Activated T-cell treated with anti-CD3 and anti-CD28 coated beads, Interleukin-2, amount 50 U/mL, for 48 hours (primary cell): Measurements from ENCODE around the gene SPRR3.

ENCODE experiments used
- DNase-seq, 2 experiments: peaks; one replicate each; pipeline ENCODE4 v3.0.0-alpha.2; 2020

SPRR3 gene, protein sequence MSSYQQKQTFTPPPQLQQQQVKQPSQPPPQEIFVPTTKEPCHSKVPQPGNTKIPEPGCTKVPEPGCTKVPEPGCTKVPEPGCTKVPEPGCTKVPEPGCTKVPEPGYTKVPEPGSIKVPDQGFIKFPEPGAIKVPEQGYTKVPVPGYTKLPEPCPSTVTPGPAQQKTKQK

DNA sequence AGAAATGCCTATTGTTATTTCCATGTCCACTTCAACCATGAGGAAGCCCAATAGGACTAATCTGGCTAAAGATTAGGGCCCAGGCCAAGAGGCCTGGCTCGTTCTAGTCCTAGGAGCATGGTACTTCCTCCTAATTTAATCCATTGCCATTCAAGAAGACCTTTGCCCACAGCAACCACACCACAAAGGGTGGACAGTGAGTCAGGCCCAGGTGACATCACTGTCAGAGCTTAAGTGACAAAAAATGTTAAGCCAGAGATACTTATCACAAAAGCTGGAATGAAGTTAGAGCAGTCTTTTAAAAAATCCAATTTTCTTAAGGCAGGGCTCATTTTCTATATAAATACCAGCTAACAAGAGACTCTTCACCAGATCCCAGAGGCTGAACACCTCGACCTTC lies at the start of gene SPRR3:
Gene SPRR3 (plus strand): TSS at position 368 of the 400 bp plus-strand sequence. CDS start 1,272 bp downstream, outside the sequence.
- DNase-seq: no peak

DNA sequence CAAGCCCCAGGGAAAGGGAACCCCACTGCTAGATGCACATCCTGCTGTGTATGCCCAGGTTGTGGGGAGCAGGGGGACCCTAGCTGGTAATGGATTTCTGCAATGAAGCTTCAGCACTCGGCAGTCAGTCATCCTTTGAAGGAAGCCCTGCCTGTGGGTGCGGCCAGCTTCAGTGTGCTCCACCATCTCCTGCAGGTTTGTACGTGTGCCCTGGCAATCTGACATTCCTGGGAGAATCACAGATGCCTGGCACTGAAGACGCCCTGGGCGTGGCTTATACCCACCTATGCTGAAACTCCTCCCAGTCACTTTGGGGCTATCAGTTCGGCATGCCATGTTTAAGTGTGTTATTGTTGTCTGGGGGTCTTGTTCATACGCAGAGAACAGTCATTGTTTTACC lies 47.8 kb upstream of the SPRR3 start:
- no peak for DNase-seq

DNA sequence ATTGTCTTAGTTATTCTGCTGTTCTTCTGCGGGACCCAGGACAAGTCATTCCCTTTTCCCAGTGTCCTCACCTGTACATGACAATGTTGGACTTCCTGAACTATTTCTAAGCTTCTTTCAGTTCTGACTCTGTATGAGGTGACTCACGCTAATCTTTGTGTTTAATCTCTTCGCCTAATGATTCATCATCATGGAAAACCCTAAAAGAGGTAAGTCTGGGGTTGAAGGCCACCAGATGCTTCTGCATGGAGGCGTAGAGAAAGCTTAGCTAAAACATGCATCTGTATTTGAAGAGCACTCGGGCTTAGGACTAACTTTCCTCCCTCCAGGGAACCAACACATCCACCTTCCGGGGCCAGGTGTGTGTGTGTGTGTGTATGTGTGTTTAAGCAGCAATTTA lies 47.1 kb upstream of the SPRR3 start:
- no peak for DNase-seq

DNA sequence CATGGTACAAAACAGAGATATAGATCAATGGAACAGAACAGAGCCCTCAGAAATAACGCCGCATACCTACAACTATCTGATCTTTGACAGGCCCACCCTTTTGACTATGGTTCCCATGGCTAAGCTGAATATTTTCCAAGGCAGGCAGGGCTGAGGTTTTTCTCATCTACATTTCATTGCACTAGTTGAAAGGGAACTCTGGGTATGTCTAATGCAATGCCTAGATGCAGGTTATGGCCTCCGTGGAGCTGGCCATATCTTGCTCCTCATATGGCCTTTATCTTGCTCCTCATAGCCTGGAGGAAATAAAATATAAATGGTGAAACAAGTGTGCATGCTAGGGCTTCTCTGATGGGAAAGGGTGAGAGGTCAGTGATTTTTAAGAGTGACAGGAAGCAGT lies 44.0 kb upstream of the SPRR3 start:
- no peak for DNase-seq

DNA sequence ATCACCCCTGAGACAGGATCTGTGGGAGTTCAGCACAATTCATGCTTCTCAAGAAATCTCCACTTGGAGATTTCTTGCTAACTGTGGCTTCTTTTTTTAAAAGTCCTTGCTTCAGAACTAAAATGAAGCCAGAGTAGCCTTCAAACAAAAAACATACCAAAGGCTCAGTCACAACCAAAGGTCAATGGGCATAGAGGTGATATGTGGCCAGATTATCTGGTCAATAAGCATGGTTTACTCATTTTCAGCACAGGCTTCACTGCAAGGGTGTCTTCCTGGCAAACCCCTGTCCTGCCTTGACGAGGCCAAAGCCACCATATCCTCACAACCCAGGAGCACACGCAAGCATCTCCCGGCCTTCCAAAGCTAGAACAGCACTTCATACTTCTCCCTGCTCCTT lies 42.3 kb upstream of the SPRR3 start:
- DNase-seq: no peak

DNA sequence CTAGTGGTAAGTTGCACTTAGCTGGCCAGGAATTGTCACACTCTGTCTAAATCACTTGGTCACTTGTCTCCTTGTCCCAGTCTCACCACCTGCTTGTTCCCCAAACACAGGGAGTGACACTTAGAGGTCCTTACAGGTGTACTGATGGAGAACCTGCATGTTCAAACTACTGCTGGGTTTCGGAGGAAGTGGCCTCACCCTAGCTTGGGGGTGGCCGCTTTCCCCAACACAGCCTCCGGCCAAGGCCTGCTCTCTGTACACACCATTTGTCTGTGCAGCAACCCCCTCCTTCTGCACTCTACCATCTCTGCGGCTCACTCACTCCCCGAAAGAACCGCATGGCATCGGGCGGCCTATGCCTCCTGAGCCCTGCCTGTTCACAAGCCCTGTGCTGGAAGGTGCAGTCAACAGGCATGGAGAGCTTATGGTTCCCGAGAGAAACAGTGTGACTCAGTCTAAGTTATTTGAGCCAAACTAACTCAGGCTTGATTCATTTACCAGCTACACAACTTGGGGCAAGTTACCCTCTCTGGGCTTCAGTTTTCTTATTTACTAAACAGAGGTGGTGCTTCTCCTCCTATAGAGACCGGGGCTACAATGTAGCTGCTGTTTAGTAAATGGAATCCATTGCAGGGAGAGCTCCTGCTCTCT lies 41.6 kb upstream of the SPRR3 start:
- DNase-seq: no peak

DNA sequence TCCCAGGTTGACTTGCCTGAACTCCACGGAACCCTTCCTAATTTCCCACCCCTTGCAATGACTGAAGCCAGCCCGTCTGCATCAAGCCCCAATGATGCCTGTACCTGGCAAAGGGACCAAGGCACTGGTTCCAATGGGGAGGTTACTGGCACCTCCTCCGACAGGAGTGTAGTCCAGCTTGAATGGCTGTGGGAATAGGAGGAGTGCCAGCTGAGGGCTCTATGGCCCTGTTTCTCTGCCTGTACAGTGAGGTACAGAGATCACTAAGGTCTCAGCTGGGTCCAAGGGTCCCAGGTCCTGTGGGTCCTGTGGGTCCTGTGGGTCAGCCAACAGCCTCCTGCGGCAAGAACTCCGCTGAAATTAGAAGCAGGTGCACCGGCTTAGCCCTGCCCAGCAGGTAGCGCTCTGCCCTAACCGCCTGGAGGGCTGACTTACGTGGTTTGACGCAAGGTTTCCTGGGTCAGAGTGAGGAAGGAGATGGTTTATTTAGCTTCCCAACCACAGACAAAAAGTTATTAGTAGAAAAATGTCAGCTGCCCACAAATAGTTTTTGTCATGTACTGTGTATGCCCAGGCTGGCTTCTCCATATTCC lies 41.0 kb upstream of the SPRR3 start:
- no peak for DNase-seq

DNA sequence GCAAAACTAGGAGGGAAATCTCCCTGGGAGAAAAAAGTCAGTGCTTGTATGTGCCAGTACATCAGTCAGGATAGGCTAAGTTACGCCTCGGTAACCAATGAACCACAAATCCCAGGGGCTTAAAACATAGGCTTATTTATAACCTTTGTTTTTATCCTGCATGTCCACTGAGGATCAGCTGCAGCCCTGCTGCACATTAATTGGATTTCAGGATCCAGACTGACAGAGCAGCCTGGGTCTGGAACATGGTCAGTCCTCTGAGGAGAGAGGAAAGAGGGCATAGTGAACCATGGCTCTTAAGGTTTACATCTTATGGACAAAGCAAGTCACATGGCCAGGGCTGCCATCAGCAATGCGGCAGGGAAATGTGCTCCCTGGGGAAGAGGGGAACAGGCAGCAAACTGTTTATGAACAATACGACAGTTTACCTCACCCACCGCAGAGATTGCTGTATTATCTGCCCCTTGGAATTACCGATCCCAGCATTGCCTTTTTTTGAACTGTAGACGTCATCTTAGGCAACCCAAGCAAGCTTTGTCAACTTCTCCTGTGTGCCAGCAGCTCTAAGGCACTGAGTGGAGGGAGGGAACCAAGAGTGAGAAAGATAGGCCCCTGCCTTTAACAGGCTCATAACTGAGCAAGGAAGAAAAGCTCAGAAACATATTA lies 40.2 kb upstream of the SPRR3 start:
- no peak for DNase-seq

DNA sequence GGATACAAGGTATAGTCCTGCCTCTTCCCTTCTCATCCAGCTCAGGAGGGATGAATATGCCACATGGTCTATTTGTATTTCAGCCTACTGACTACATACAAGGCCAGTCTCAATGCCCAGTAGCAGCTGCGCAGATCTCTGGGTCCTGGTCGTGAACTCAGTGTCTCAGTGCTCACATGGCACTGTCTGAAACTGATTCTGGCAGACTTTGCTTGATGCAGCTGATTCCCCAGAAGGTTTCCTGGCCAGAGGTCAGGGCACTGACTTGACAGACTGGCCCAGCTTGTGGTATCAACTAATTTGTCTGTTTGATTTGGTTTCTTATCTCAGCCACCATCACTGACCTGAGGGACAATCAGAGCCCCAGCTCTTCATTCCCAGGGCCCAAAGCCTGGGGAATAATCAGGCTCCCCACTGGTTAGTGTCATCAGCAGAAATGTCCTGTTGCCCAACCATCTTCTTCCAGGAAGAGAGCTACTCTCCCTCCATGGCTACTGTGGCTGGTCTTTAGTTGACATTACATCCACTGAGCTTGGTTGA lies 38.6 kb upstream of the SPRR3 start:
- DNase-seq: no peak

DNA sequence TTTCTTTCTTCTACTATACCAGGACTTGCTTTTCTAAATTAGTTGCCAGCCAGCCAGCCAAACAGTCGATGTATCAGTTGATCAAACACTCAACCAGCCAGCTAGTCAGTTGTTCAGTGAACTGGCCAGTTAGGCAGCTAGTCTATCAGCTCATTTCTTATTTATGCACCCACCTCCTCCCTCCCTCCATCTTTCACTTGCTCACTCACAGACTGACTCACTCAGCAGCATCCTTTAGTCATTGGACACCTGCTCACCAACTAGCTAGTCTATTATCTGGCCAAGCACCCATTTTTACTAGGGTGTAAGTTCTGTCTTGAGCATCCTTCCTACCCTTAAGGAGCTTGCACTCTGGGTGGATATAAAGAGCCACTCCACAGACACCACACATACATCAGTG lies 37.0 kb upstream of the SPRR3 start:
- DNase-seq: no peak

DNA sequence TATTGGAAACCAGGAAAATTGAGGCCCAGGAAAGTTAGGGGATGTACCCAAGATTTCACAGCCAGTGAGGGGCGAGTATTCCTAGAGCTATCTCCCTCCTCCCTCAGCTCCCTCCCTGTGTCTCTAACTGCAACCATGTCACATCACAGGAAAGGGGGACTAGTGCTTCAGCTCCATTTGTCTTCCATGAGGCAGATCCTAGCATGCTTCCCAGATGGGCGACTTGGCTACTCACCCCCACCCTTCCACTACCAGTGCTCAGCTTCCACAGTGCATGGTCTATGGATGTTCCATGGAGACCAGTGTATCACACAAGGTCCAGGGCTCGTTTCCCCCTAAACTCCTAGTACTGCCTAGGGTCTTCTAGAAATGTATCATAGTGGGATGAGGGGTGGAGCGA lies 35.7 kb upstream of the SPRR3 start:
- no peak for DNase-seq

DNA sequence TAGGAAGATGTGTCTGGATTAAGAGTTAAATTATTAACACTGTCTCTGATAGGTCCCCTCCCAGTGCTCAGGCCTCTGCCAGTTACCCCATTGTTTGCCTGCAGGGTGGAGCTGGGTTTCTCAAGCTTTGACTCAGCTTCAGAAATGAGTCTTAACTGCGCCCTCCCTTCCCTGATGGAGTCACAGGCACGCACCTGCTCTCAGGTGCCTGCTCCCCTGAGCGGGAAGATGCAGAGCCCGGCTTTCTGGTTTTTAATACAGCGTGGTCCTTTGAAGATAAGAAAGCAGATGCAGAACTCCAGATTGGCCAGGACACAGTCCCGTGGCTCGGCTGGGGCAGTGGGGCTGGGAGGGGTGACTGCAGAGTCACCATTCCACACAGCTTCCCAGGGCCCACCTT lies 34.3 kb upstream of the SPRR3 start:
- no peak for DNase-seq

DNA sequence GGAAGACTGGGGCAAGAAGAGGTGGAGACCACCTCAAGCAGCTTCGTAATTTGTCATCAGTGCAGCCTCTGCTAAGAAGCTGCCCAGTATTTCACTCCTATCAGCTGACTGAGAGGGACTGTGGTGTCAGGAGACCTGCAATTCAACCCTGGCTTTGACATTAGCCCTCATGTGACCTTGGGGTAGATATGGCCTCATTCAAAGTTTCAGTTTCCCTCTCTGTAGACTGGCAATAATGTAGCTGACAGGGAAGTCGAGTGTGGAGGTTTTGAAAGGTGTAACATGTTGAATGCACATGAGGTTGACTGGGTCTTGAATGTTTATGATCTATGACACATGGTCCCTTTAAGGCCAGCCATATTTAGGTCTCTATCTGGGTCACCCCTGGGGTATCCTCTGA lies 33.3 kb upstream of the SPRR3 start:
- DNase-seq: no peak

DNA sequence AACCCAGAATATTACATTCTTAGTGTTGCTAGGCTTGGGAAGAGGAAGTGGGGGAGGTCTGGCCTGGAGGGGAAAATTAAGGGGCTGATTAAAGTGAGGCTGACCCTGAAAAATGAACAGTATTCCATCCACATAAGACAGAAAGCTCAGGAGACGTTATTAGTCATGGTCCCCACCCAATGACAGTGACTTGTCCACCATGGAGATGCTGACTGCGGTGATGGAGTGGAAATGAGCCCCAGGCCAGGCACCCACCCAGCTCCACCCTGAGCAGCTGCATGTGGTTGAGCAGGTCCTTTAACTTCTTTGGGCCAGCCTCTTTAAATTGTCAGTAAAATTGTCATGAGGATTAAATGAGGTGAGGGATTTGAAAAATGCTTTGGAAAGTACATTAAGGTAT lies 32.5 kb upstream of the SPRR3 start:
- DNase-seq: no peak

DNA sequence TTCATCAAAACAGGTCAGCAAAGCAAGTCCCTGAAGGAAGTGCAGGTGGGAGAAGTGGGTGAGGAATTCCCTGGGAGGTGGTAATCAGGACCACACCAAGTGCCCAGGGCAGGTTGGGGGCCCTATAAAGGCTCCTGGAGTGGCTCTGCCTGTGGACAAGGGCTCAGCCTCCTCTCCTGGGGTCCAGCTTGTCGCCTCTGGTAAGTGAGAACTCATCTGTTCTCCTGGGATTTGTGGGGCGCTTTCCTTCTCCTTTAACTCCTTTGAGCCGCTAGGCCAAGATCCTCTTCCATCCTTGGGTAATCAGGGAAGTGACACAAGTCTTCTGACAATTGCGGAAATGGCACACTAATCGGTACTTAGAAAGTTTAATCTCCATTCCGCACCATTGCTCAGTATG lies 31.1 kb upstream of the SPRR3 start, which contains the start of gene SPRR4:
Gene SPRR4 (plus strand): TSS at position 154 of the 400 bp plus-strand sequence. CDS start 1,243 bp downstream, outside the sequence.
- DNase-seq: no peak

DNA sequence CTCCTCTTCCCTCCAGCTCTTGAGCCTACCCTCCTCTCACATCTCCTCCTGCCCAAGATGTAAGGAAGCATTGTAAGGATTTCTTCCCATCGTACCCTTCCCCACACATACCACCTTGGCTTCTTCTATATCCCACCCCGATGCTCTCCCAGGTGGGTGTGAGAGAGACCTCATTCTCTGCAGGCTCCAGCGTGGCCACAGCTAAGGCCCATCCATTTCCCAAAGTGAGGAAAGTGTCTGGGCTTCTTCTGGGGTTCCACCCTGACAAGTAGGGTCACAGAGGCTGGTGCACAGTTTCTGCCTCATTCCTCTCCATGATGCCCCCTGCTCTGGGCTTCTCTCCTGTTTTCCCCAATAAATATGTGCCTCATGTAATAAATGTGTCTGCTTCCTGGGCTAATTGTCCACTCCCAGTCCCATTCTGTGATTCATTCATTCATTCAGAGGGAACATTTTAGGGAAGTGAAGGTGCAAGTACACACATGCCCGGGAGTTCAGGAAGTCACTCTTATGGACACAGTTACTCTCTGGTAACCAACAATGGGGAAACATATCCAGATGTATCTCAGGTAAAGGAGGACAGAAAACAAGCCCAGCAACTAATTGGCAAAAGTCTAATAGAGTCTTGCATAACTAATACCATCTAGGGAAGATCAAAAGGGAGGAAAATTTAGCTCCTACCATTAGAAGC lies 29.2 kb upstream of the SPRR3 start:
- DNase-seq: no peak

DNA sequence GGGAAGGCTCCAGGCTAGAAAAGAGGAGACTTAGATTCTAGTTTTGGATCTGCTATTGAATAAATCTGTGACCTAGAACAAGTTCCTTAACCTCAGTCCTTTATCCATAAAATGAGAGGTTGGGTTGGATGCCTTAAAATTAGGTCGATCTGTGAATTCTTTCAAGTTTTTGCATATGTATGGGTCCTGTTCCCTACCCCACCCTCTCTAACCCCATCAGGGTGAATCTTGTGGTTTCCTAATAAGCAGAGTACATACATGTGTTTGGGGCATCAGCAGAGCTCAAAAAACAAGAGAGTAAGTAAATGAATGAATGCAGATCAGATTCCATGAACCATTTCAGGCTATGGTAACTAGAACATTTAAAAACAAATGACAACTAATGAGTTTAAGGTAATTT lies 24.9 kb upstream of the SPRR3 start:
- no peak for DNase-seq

DNA sequence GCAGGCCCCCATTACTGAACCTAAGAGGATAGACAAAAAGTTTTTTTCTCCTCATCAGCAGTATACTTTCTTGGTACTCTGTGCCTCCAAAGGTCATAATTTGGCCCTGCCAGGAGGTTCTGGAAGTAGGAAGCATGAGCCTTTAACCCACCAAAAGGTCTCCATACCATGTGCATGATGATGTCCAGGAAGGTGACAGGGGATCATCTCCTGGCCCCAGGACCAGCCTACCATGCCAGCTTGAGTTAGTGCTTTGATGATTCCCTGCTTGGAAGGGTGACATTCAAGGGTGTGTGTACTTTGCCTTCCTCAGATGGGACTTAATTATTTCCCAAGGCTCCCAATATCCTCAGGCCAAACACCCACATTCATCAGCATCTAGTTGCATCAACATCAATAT lies 23.9 kb upstream of the SPRR3 start:
- no peak for DNase-seq

DNA sequence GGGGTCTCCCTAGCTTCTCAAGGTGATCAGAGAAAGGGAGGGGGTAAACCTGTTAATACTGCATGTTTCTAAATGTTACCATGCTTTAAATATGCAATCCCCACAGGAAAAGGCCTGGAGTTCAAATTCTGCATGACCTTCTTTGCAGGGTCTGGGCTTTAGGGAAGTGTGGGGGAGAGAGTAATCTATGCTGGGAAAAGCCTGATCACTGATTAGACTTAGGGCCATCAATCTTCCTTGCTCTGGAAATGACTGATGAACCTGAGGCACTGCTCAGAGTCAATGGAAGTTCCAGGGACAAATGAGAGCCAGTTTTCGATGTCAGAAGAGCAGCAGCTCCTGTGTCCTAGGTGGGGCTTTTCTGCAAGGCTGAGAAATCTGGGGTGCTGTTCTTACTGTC lies 20.9 kb upstream of the SPRR3 start:
- DNase-seq: no peak

DNA sequence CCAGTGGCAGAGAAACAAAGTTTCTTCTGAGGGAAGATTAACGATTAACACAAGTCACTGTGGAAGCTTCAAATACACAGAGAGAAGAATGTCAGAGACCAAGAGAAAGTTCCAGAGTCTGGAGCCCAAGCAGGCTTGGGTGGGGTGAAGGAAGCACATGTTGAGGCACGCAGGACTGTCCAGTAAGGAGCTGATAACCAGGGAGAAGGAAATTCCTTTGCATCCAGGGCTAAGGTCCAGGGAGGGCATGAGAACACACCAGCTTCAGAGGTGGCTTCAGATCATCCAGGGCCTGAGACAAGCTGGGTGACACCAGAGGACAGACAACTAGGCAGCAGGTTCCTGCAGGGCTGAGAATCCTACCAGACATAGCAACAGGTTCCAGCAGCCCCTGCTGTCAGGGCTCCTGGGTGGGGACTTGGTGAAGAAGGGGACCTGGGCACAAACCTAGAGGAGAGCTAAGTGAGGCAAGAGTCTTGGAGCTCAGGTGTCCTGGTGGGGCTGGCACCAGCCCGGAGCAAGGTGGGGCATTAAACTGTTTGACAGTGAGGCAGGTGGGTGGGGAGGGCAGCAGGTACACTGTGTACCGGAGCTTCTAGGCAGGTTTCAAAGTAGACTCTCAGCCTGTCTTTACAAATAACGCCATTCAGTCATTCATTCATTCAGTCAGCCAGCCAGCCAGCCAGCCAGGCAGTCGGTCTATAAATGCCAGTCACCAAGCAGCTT lies 20.2 kb upstream of the SPRR3 start:
- DNase-seq: no peak

DNA sequence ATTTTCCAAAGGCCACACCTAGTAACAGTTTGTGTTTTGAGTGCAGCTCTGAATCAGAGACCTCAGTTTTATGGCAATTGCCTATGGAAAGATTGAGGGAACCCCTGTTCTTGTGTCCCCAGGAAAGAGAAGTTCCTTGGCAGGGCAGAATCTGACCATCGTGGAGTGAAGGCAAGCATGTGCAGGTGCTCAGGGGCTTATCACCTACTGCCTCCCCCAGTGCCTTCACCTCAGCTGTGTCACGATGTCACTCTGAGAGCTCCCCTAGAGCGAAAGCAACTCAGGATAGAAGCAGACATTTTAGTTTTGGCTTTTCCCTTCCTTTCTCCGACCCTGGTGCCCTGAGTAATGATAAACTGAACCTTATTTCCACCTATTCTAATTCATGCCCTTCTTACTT lies 19.5 kb upstream of the SPRR3 start:
- no peak for DNase-seq

DNA sequence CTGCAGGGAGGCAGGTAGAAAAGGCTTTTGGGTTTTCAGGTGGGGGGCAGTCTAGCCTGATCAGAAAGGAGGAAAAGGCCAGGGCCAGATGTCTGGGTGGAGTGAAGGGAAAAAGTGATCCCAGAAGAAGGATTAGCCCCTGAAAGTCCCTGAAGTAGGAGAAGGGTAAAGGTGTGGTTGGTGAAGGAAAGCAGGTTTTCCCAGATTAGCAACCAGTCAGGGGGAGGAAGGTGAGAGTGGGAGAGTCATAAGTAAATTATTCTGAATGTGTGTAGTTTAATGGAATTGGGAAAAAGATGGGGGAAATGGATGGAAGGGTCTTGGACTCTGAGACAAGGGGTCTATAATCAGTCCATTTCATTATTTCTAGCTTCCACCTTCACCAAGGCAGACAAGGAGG lies 18.3 kb upstream of the SPRR3 start:
- DNase-seq: no peak

DNA sequence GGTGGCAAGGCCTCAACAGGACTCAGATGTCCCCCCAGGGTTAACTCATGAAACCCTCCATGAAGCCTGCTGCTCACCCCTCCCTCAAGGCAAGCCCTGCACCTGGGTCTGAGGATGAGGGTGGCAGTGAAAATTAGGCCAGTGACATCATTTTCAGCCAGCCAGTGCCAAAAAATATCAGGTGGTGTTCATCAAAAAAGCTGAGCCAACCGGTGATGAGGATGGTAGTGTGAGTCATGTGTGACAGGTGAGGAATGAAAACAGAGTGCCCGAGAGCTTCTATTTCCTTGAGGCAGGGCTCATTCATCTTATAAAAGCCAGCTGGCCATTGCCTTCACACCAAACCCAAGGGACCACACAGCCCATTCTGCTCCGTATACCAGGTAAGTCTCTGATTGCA lies 17.8 kb upstream of the SPRR3 start, which contains the start of gene SPRR1A:
Gene SPRR1A (plus strand): TSS at position 339 of the 400 bp plus-strand sequence. CDS start 1,150 bp downstream, outside the sequence.
- DNase-seq: no peak
